Measurements from ENCODE around the gene PTK6. TPM values are rescaled to one million over a fixed set of nuclear protein-coding genes. Genes with fewer than 3 reads are reported as not detected.

The PTK6 gene
- total and polyA plus RNA-seq, 2 of the 13 experiments (the other 11 are each of a cell fraction or from before 2014, with no cell fraction given) = 0.08 TPM; not detected in 1

DNA sequence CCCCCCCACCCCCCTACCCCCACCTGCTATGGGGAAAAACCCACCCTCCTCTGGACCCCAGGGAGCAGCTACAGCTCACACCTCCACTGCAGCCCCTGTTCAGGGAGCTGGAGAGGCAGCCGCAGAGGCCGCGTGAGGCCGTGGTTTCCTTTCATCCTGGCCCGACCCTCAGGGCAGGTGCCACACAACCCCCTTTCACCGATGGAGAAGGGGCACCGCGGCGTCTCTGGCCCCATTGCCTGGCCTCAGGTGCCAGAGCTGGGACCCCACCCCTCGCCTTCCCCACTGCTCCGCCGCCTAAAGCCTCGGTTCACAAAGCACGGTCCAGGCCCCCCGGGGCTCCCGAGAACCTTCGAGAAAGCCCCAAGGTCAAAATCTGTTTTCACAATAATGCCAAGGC, 52.9 kb downstream of the PTK6 start:
- Histone ChIP-seq H3K9ac (ENCODE audit: insufficient read depth, low read depth, low read length) (no peak overlapping the region), H3K4me1 (ENCODE audit: insufficient read depth, low read length) (peaks cover 11% of the 10 kb centered on the region), H3K27me3 (ENCODE audit: control insufficient read depth in 1 of 2, insufficient read depth in 2 of 2, low read length in 2 of 2) (peaks cover 27 to 76% of the 10 kb centered on the region in 2 experiments), H2AFZ (ENCODE audit: low read length) (no peak overlapping the region), H3K27ac (ENCODE audit: extremely low read length, insufficient read depth, low read length) (no peak overlapping the region), H3K79me2 (ENCODE audit: insufficient read depth, low read length) (no peaks in the 10 kb centered on the region), H3K4me2 (ENCODE audit: low read depth, low read length) (no peak overlapping the region), H3K4me3 (replicated peaks in 1 of 3; ENCODE audit: insufficient read depth in 1 of 3, low read depth in 2 of 3, low read length in 3 of 3) (no peak overlapping the region), H3K36me3 (replicated peaks in 1 of 2; ENCODE audit: control insufficient read depth in 1 of 2, insufficient read depth in 2 of 2, low read length in 2 of 2) (no peaks in the 10 kb centered on the region), H4K20me1 (ENCODE audit: insufficient read depth, low read length) (peaks cover 5% of the 10 kb centered on the region; the same call in 1 of the 2 replicates), H3K9me3 (ENCODE audit: low read length) (no peaks in the 10 kb centered on the region)
- ATAC-seq (no peak), DNase-seq (ENCODE audit: low spot score) (no peak), FAIRE-seq (no peak)
- CTCF ChIA-PET (ENCODE audit: low intra/inter-chr PET ratio, low total read pairs) = no interaction called here
- BruUV-seq (replicated peaks) = no TSS peak
- WGBS (ENCODE audit: low lambda C conversion rate) = 23% methylated on average over 17 of the region's 17 CpGs
- TF ChIP-seq ZNF768 (CRISPR knock-in tag; IDR thresholded peaks at IDR 0.05) (no peak), FOXK2 (IDR thresholded peaks at IDR 0.05) (no peak), ZNF737 (CRISPR knock-in tag; IDR thresholded peaks at IDR 0.05; ENCODE audit: borderline replicate concordance) (no peak), ZNF550 (CRISPR knock-in tag; IDR thresholded peaks at IDR 0.05; ENCODE audit: borderline replicate concordance) (no peak)
- TF ChIP-seq, protein P1, sequence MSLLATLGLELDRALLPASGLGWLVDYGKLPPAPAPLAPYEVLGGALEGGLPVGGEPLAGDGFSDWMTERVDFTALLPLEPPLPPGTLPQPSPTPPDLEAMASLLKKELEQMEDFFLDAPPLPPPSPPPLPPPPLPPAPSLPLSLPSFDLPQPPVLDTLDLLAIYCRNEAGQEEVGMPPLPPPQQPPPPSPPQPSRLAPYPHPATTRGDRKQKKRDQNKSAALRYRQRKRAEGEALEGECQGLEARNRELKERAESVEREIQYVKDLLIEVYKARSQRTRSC (CRISPR knock-in tag; IDR thresholded peaks at IDR 0.05; ENCODE audit: low read depth) = no peak
- TF ChIP-seq, protein P2, sequence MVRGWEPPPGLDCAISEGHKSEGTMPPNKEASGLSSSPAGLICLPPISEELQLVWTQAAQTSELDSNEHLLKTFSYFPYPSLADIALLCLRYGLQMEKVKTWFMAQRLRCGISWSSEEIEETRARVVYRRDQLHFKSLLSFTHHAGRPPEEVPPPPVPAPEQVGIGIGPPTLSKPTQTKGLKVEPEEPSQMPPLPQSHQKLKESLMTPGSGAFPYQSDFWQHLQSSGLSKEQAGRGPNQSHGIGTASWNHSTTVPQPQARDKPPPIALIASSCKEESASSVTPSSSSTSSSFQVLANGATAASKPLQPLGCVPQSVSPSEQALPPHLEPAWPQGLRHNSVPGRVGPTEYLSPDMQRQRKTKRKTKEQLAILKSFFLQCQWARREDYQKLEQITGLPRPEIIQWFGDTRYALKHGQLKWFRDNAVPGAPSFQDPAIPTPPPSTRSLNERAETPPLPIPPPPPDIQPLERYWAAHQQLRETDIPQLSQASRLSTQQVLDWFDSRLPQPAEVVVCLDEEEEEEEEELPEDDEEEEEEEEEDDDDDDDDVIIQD (CRISPR knock-in tag; IDR thresholded peaks at IDR 0.05; ENCODE audit: low read depth) = no peak
- TF ChIP-seq, protein P3, sequence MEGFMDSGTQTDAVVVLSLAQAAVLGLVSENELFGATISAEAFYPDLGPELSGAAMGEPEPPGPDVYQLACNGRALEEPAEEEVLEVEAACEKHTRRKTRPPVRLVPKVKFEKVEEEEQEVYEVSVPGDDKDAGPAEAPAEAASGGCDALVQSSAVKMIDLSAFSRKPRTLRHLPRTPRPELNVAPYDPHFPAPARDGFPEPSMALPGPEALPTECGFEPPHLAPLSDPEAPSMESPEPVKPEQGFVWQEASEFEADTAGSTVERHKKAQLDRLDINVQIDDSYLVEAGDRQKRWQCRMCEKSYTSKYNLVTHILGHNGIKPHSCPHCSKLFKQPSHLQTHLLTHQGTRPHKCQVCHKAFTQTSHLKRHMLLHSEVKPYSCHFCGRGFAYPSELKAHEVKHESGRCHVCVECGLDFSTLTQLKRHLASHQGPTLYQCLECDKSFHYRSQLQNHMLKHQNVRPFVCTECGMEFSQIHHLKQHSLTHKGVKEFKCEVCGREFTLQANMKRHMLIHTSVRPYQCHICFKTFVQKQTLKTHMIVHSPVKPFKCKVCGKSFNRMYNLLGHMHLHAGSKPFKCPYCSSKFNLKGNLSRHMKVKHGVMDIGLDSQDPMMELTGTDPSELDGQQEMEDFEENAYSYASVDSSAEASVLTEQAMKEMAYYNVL (CRISPR knock-in tag; IDR thresholded peaks at IDR 0.05; ENCODE audit: borderline replicate concordance) = no peak
- TF ChIP-seq, protein P4, sequence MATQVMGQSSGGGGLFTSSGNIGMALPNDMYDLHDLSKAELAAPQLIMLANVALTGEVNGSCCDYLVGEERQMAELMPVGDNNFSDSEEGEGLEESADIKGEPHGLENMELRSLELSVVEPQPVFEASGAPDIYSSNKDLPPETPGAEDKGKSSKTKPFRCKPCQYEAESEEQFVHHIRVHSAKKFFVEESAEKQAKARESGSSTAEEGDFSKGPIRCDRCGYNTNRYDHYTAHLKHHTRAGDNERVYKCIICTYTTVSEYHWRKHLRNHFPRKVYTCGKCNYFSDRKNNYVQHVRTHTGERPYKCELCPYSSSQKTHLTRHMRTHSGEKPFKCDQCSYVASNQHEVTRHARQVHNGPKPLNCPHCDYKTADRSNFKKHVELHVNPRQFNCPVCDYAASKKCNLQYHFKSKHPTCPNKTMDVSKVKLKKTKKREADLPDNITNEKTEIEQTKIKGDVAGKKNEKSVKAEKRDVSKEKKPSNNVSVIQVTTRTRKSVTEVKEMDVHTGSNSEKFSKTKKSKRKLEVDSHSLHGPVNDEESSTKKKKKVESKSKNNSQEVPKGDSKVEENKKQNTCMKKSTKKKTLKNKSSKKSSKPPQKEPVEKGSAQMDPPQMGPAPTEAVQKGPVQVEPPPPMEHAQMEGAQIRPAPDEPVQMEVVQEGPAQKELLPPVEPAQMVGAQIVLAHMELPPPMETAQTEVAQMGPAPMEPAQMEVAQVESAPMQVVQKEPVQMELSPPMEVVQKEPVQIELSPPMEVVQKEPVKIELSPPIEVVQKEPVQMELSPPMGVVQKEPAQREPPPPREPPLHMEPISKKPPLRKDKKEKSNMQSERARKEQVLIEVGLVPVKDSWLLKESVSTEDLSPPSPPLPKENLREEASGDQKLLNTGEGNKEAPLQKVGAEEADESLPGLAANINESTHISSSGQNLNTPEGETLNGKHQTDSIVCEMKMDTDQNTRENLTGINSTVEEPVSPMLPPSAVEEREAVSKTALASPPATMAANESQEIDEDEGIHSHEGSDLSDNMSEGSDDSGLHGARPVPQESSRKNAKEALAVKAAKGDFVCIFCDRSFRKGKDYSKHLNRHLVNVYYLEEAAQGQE (IDR thresholded peaks at IDR 0.05; ENCODE audit: borderline replicate concordance in 1 of 2, low read depth in 1 of 2, low read length in 2 of 2) = no peak
- in situ Hi-C loops (cut with HindIII; ENCODE audit: extremely low pct_ligation_motif_present, low pct_unique_long_range_greater_than_20kb) (no loop called here), intact Hi-C loops (cut with micrococcal nuclease; ENCODE audit: unreplicated experiment) (no loop called here)
- POLR2A ChIA-PET = no interaction called here

Data from HepG2 (cell line).